ENCODE data around the gene C1QTNF12.
"Not testable (repeated sequence)": the region's sequence is repeated elsewhere in the genome, so short reads cannot be mapped to it uniquely, and the experiment has no call there.

Gene C1QTNF12

DNA sequence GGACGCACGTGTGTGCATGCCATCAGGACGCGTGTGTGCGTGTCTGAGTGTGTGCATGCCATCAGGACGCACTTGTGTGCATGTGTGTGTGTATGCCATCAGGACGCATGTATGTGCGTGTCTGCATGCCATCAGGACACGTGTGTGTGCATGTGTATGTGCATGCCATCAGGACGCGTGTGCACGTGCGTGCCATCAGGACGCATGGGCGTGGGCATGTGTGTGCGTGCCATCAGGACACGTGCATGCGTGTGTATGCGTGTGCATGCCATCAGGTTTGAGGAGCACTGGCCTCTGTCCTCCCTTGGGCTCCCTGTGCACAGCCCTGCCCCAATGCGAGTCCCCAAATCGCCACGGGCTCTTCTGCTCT lies 12.6 kb upstream of the C1QTNF12 start:
- DNase-seq, result no peak

- no peak for DNase-seq
Observed at GRCh38 chr1:1256956-1257871, 10.7 kb upstream of the C1QTNF12 start.

DNA sequence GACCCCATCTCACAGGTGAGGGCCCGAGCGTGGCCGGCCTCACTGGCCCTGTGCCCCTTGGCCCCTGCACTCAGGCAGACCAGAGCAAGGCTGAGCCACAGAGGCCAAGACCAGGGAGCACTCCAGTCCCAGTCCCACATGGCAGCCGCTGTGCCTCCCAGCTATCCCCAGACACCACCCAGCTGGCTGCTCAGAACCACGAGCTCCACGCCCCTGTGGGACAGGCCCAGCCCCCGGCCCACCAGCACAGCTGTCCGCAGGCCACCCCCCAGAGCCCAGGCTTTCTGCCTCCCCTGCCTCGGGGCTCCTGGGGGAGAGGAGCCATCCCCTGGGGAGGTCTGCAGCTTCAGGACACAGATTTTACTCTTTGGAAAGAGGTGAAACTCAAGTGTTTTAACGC lies 9.1 kb upstream of the C1QTNF12 start:
- DNase-seq, result no peak

GRCh38 chr1:1255078-1255477 lies 8.6 kb upstream of the C1QTNF12 start:
- no peak for DNase-seq

DNA sequence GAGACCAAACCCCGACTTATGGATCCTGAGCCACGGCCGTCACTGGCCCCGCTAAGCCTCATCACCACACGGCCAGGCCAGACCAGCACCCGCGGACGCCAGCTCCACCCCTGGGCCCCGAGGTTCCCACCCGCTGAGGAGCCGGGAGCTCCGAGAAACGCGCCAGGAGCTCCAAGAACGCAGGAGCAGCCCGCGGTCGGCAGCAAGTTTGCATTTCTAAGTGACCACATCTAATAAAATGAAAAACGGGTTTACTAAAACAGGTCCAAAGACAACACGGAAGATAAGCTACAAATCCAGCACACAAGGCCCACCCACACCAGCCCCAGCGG lies 8.1 kb upstream of the C1QTNF12 start:
- no peak for DNase-seq

DNA sequence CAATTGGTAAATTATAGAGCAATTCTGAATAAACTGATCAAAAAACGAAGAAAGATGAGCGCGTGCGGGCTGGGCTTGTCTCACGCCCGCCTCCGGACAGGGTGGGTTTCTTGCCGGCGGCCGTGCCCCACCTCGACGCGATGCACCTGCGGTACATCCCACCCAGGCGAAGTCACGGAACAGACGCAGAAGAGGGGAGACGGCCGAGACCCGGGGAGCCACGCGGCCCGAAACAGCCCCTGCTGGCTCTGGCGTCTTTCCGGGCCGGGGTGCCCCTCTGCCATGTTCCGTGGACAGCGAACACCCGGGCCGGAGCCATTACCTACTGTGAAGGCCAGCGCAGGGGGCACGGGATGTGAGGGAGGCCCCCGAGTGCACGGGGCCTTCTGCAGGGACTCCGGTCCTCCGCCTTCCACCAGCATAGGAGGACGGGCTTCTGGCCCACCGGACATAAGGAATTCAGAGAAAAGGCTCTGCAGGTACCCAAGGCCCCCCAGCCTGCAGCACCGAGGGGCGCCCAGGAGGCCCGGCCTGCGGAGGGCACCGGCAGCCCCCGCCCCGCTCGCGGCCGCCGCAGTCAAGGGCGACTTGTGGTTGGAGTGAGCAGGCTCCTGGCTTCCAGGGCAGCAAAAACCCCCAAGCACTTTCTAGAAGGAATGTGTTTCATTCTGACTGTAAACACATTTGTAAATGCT lies 7.6 kb upstream of the C1QTNF12 start:
- no peak for DNase-seq

- no peak for DNase-seq
Observed at GRCh38 chr1:1253314-1253713, 6.8 kb upstream of the C1QTNF12 start.

GRCh38 chr1:1250786-1251284 lies 4.3 kb upstream of the C1QTNF12 start:
- peak; percentile 78 for DNase-seq

- not testable (repeated sequence) for DNase-seq
Observed at GRCh38 chr1:1248009-1248913, 1.7 kb upstream of the C1QTNF12 start.

GRCh38 chr1:1247341-1247913 lies 905 bp upstream of the C1QTNF12 start:
- no peak for DNase-seq

DNA sequence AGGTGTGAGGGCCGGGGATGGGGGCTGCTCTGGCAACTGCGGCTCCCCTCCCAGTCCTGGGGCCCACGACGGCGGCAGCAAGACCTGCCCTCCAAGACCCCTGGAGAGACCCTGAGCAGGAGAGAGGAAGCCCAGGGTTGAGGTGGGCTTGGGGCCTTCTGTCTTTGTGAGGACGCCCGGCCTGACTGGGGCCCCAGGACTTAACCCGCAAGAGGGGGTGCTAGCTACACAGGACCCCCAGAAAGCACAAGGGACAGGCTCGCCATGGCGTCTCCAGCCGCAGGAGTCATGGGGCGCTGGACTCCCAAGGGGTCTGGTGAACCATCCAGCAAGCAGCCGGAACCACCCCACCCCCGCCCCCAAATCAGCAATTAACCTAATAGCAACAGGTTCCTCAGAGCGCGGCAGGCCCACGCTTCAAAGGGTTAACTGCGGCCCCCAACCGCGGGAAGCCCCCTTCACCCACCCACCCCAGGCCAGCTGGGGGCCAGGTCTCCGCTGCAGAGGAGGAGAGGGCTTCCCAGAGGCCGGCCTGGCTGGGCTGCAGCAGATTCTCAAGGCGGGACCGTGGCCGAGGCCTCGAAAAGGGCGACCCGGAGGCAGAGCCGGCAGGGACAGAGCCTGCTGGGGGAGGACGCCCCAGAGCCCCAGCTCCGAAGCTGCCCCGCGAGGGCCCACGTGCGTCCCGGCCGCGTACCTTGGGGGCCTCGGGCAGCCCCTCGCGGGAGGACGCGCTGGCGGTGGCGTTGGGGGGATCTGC lies 525 bp downstream of the C1QTNF12 start:
- DNase-seq, result no peak

GRCh38 chr1:1245178-1245816 lies 1.2 kb downstream of the C1QTNF12 start:
- DNase-seq, result no peak

DNA sequence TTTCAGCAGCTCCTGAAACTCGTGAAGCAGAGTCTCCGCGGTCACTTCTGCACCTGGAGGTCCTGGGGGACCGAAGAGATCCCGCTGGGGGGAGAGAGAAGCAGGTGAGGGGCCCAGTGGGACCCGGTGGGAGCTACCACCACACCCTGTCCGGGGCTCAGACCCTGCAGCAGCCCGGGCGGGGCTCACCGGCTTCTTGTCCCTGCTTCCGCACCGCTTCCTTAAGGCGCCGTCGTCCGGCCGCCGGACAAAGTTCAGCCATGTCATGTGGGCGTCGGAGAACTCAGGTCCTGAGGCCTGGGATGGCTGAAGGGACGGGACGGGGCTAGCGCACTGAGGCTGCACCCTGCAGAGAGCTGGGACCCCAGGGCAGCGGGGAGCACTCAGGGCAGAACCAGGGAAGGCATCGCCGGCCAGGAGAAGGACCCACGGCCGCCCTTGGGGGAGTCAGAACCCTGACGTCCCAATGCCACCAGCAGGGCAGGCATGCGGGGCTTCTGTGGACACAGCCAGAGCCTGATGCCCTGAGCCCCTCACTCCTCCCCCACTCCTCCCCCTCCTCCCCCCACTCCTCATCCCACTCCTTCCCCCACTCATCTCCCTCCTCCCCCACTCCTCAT lies 2.2 kb downstream of the C1QTNF12 start:
- no peak for DNase-seq

GRCh38 chr1:1243807-1244191 lies 2.7 kb downstream of the C1QTNF12 start:
- no peak for DNase-seq

DNA sequence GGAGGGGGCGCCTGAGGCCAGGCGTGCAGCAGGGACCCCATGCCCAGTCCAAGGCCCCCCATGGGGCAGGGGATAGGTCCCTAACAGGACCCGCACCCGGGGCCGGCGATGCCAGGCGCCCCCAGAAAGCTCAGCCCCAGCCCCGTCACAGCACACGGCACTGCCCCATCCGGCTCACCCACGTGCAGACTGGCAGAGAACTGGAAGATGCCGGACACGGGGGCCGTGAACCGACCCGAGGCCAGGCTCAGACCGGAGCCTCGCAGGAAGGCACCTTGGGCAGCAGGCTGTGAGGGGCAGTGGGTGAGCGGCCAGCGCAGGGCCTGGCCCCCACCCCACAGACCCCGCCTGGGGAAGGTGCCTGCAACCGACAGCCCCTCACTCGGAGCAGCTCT lies 3.3 kb downstream of the C1QTNF12 start:
- DNase-seq, result no peak

DNA sequence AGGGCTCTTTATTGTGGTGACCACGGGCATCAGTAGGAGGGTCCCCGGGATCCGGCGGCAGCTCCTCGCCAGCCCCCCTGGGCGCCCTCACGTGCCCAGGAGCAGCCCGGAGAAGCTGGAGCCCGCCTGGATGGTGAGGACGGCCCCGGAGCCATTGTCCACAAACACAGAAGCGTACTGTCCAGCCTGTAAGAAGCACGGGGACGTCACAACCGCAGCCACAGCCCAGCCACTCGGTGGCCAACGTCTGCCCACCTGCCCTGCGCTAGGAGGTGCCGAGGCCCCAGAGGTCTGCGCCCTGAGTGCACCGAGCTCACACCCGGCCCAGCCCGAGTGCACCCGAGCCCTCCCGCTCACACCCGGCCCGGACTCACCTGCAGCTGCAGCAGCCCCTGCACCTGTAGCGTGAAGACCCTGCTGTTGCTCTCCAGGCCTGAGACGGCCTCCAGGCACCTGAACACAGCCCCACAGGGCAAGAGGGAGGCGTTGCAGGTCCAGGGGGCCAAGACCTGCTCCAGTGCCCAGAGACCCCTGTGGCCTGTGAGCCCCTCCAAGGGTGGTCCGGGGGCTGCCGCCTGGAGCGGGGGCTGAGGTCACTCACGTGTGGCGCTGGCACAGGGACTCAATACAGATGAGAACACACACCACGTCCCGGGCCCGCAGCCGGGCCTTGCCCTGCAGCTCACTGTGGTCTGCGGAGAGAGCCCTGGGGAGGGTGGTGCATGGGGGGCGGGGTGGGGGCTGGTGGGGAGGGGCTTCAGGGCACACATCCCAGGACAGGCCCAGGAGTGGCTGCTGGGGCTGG lies 3.9 kb downstream of the C1QTNF12 start:
- DNase-seq, result no peak

GRCh38 chr1:1241588-1242219 lies 4.8 kb downstream of the C1QTNF12 start:
- DNase-seq, result no peak

DNA sequence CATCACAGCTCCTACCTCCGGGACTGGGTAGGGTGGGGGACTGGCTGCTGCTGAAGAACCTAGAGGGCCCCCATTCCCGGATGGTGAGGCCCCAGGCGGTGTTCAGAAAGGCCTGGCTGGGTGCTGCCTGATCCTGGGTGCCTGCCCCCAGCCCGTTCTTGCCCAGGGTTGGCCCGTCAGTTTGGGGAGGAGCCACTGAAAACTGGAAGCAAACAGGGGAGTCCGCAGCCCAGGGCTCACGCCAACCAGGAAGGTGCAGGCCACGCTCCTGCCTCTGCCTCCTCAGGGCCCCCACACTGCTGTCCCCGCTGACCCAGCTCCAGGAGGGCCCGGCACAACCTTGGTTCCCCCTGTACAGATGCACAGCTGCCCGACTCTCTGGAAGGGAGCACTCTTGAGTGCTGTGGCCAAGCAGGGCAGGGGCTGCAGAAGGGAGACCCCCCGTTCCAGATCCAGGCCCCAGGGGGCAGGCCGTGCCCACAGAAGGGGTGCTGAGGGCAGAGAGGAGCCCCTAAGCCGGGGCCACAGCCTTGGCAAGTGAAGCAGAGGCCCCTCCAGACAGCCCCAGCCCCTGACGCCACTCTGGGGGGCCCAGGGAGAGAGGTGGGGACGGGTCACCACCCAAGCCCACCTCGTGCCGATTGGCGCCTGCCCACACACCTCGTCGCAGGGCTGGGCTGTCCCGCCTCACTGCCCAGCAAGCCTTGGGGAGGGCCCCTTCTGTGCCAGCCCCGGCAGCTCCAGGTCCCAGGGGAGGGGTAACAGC lies 5.5 kb downstream of the C1QTNF12 start:
- no peak for DNase-seq

DNA sequence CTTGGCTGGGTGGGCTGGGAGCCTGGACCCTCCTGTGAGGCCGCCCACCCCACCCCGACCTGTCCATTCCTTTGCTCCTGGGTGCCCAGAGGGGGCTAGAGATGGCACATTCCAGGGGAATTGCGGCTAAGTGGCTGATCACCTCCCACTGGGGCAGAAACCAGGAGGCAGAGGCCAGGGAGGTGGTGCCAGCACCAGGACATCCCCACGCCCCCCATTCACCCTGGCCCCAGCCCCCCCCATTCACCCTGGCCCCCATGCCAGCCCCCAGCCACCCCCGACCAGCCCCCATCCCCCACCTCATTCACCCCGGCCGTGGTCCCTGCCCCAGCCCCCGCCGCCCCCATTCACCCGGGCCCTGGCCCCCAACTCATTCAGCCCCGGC lies 6.2 kb downstream of the C1QTNF12 start:
- DNase-seq, result no peak

All from activated CD8-positive, alpha-beta memory T cell treated with anti-CD3 and anti-CD28 coated beads, Interleukin-2, amount 50 U/mL, for 4 hours (primary cell).